ENCODE measurements around the gene FOXJ1.

FOXJ1 gene

GRCh38 chr17:76159157-76159556, 18.1 kb upstream of the FOXJ1 start:
- DNase-seq, result no peak

- no peak for DNase-seq
These were observed 16.7 kb upstream of the FOXJ1 start for GRCh38 chr17:76157759-76158158.

GRCh38 chr17:76156662-76156991, 15.6 kb upstream of the FOXJ1 start:
- no peak for DNase-seq

- no peak for DNase-seq
These were observed 15.1 kb upstream of the FOXJ1 start for GRCh38 chr17:76155988-76156661.

- DNase-seq, result no peak
These were observed 14.1 kb upstream of the FOXJ1 start for GRCh38 chr17:76154936-76155845.

- no peak for DNase-seq
These were observed 13.2 kb upstream of the FOXJ1 start for GRCh38 chr17:76154292-76154691.

GRCh38 chr17:76153640-76154039, 12.6 kb upstream of the FOXJ1 start:
- DNase-seq, result no peak

- DNase-seq, result no peak
These were observed 12.2 kb upstream of the FOXJ1 start for GRCh38 chr17:76153202-76153601.

- DNase-seq, result no peak
These were observed 11.5 kb upstream of the FOXJ1 start for GRCh38 chr17:76152591-76152990.

GRCh38 chr17:76151896-76152454, 10.9 kb upstream of the FOXJ1 start:
- no peak for DNase-seq

- no peak for DNase-seq
These were observed 9.9 kb upstream of the FOXJ1 start for GRCh38 chr17:76150712-76151622.

GRCh38 chr17:76149214-76149613, 8.2 kb upstream of the FOXJ1 start:
- DNase-seq, result no peak

GRCh38 chr17:76148015-76148326, 6.9 kb upstream of the FOXJ1 start:
- no peak for DNase-seq

- no peak for DNase-seq
These were observed 6.4 kb upstream of the FOXJ1 start for GRCh38 chr17:76147211-76148014.

GRCh38 chr17:76146053-76146851, 5.2 kb upstream of the FOXJ1 start:
- no peak for DNase-seq

GRCh38 chr17:76145231-76146052, 4.4 kb upstream of the FOXJ1 start:
- no peak for DNase-seq

- no peak for DNase-seq
These were observed 1.6 kb upstream of the FOXJ1 start for GRCh38 chr17:76142585-76143041.

- no peak for DNase-seq
These were observed 1.1 kb upstream of the FOXJ1 start for GRCh38 chr17:76142039-76142584.

GRCh38 chr17:76140661-76141211, 309 bp downstream of the FOXJ1 start:
- DNase-seq, result no peak
